HG02852 (cell line): ENCODE results near the gene SBF1.
"Not testable (repeated sequence)": the region's sequence is repeated elsewhere in the genome, so short reads cannot be mapped to it uniquely, and the experiment has no call there.

Source experiments
- ATAC-seq: cut with Tn5 transposase; IDR thresholded peaks from one replicate; pipeline ENCODE4 v1.9.1; 2021; ENCODE audit warnings: mild to moderate bottlenecking, moderate library complexity; ENCODE audit not compliant: unreplicated experiment

SBF1 gene

DNA sequence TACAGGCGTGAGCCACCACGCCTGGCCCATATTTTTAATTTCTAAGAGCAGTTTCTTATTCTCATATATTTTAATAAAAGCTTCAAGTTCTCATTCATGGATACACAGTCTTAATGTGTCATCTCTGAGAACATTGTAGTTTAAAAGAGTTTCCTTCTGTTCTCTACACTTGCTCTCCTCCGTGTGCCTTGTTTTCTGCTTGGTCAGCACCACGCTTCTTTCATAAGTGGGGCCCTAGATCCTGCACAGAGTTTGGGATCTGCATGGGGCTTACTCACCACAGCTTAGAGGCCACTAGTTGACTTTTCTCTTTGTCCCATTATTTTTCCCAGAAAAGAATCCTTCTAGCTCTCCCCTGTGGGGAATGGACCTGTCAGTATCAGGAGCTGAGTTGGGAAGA is 72.9 kb downstream of the SBF1 start:
- no peak for ATAC-seq

DNA sequence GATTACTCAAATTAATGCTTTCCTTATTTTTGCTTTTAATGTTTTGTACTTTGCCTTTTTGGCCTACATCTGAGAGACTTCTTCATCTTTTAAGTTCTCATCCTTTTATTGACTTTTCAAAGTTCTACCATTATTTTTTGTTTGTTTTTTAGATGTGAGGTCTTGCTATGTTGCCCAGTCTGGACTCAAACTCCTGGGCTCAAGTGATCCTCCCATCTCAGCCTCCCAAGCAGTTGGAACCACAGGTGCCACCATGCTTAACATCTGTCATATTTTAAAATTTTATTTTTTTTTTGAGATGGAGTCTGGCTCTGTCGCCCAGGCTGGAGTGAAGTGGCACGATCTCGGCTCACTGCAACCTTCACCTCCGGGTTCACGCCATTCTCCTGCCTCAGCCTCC is 73.9 kb downstream of the SBF1 start:
- no peak for ATAC-seq

DNA sequence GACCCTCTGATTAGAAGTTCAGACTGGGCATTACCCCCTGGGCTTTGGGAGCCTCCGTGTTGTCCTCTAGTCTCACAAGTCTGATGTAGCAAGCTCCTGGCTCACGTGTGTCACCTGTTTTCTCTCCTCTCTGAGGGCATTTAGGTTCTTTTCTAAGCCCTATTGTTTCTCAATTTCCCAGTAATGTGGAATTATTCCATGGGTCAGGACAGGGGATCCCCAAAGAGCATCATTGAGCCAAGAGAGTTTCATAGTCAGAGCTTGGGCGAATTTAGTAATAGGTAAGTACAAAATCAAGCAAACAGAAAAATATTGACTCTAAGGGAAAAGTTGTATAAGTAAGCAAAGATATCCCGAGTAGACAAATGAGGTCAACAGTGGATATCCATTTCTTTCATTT is 74.4 kb downstream of the SBF1 start:
- ATAC-seq: no peak

DNA sequence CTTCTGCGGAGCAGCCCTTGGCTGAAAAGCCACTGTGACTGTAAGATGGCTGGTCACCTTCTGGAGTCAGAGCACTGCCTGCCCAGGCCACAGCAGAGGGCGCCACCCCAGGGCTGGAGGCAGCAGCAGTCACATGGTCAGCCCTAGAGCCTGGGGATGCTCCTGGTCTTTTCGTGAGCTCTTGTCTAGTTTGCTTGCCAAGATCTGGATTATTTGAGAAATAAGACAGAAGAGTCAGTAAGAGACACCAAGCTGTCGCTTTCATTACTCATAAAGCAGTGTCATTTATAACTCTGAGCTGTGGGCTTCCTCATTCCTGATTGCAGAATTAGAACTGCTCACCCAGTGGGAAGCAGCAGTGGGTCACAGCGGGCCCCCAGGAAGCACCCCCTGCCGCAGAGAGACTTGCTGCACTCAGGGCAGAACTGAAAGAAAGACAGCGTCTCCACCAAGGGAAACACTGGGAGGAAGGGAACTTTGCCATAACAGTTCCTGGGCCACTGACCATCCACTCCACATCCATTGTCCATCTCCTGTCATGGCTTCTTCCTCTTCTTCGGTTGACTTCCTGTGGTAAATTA is 75.0 kb downstream of the SBF1 start:
- no peak for ATAC-seq

DNA sequence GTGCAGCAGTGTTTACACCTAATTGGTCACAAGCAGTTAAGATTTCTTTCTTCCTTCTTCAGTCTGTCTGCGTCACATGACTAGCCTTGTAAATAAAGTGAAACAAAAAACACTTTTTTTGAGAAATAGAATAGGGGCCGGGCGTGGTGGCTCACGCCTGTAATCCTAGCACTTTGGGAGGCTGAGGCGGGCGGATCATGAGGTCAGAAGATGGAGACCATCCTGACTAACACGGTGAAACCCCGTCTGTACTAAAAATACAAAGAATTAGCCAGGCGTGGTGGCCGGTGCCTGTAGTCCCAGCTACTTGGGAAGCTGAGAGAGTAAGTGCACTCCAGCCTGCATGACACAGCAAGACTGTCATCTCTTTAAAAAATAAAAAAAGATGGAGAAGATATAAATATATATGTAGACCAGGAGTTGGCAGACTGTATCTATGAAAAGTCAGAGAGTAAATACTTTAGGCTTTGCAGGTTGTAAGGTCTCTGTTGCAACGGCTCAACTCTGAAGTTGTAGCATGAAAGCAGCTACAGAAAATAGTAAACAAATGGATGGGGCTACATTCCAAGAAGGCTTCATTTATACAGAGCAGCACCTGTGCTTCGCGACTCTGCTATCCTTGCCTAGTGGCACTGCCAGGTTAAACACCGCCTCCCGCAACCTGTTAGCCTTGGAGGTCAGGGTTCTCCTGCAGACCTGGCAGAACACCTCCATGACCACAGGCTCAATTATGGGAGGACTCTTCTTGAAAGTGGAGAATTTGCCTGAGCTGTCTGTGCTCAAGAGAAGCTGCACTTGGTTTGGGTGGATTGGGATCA is 75.8 kb downstream of the SBF1 start:
- ATAC-seq: no peak

DNA sequence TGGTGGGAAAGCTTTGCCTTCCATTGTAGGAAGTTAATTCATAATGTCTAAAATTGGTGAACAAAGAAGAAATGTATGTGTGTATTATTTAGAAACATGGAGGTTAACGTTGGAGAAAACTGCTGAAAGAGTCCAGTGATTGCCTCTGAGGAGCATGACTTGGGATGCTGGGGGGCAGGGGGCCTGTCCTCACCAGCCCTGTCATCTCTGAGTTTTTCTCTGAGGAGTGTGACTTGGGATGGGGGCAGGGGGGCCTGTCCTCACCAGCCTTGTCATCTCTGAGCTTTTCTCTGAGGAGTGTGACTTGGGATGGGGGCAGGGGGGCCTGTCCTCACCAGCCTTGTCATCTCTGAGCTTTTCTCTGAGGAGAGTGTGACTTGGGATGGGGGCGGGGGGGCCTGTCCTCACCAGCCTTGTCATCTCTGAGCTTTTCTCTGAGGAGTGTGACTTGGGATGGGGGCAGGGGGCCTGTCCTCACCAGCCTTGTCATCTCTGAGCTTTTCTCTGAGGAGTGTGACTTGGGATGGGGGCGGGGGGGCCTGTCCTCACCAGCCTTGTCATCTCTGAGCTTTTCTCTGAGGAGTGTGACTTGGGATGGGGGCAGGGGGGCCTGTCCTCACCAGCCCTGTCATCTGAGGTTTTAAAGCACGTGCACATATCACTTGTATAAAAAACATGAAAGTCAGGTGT is 77.3 kb downstream of the SBF1 start:
- not testable (repeated sequence) for ATAC-seq

DNA sequence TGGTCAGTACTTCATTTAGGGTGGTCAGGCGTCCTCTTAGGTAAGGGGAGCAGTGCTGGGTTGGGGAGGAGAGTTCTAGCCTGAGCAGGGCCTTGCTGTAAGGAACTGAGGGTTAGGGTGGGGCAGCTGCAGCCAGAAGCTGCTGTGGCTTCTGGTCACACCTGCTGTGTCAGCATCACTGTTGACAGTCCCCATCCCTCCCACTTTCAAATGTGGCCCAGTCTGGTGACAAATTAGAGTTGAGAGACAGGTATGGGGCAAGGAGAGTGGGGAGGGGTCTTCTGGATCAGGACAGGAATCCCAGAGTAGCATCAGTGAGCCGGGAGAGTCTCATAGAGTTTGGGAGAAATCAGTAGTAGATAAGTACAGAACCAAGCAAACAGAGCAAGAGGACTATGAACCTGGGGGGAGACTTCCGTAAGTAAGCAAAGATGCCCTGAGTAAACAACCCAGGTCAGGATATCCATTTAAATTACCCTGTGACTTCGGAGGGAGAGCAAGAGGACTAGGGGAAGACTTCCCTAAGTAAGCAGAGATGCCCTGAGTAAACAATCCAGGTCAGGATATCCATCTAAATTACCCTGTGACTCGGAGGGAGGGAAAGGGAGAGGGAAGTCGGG is 78.0 kb downstream of the SBF1 start:
- ATAC-seq: no peak
